HG03025 (cell line): ENCODE data around the gene ZBED6.

Experiments
- ATAC-seq: cut with Tn5 transposase; IDR thresholded peaks from one replicate; pipeline ENCODE4 v1.9.1; 2021; ENCODE audit warnings: mild to moderate bottlenecking, moderate library complexity; ENCODE audit not compliant: unreplicated experiment, low FRiP score

The ZBED6 gene

GRCh38 chr1:203839081-203839480 is 43.7 kb downstream of the ZBED6 start:
- ATAC-seq, result no peak

DNA sequence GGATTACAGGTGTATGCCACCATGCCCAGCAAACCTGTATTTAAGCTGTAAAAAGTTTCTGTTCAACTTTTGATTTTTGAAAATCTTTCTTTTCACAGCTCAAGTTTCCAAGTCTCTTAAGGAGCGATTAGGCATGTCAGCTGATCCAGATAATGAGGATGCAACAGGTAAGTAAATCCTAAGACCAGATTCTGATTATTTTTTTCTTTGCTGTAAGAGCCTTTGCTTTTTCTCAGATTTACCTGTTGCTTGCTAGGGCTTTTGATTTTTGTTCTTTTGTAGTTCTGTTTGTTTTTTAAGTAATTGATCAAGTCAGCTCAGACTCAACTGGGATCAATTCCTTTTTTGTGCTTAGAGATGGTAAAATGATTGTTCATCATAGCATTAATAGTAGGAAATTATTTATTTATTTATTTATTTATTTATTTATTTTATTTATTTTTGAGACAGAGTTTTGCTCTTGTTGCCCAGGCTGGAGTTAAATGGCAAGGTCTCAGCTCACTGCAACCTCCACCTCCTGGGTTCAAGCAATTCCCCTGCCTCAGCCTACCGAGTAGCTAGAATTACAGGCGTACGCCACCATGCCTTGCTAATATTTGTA is 44.9 kb downstream of the ZBED6 start:
- ATAC-seq, result no peak

DNA sequence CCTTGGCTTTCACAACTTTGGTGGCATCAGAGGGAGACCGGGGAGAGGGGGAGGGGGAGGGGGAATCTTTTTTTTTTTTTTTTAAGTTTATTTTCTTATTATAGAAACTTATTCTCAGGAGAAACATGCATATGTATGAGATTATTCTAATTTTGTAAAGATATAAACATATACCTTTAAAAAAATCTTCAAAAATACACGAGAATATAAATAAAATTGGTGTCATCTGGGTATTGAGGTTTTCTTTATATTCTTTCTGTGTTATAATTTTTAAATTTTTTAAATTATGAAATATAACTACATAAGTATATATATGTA is 47.1 kb downstream of the ZBED6 start:
- ATAC-seq, result no peak

GRCh38 chr1:203843435-203843834 is 48.0 kb downstream of the ZBED6 start:
- ATAC-seq, result no peak
